ENCODE data around the gene ZNF821.
"Not testable (repeated sequence)": the region's sequence is repeated elsewhere in the genome, so short reads cannot be mapped to it uniquely, and the experiment has no call there.

ZNF821 gene

DNA sequence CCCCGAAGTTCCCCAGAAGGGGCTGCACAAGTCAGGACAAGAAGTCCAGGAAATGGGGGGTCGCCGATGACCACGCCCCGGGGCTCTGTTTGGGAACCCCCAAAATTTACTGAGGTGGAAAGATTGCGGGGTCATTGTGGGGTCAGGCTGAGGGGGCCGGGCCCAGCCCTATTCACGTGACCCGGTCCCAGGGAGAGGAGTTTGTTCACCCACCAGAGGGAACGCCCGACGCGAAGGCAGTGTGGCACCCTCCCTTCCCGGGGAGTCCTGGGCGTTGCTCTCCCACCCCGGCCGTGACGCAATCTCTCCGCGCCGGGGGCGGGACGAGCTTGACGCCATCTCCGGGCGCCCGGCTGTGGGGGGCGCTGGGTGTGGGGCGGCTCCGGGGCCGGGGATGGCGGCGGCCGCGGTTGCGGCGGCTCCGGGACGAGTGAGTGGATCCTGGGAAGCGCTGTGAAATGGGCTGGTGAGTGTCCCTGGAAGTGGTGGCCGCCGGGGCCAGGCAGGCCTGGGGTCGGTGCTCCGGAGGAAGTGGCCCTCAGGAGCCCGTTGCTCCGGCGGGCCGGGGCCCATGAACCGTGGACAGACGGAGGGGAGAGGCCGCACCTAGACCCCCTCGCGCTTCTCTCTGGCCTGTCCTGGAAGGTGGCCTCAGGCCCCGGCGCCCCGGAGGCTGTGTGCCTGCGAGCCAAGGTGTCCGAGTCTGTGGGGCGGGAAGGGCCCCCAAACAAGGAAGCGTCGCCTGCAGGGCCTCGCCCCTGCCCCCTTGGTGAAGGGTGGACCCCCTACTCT lies 38.1 kb downstream of the ZNF821 start, which contains the start of gene ATXN1L:
Gene ATXN1L (plus strand): TSS at position 338 of the 792 bp plus-strand sequence. CDS start 3,765 bp downstream, outside the sequence.
- TF ChIP-seq, protein P1, sequence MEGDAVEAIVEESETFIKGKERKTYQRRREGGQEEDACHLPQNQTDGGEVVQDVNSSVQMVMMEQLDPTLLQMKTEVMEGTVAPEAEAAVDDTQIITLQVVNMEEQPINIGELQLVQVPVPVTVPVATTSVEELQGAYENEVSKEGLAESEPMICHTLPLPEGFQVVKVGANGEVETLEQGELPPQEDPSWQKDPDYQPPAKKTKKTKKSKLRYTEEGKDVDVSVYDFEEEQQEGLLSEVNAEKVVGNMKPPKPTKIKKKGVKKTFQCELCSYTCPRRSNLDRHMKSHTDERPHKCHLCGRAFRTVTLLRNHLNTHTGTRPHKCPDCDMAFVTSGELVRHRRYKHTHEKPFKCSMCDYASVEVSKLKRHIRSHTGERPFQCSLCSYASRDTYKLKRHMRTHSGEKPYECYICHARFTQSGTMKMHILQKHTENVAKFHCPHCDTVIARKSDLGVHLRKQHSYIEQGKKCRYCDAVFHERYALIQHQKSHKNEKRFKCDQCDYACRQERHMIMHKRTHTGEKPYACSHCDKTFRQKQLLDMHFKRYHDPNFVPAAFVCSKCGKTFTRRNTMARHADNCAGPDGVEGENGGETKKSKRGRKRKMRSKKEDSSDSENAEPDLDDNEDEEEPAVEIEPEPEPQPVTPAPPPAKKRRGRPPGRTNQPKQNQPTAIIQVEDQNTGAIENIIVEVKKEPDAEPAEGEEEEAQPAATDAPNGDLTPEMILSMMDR (conservative IDR thresholded peaks at IDR 0.05; ENCODE audit: control insufficient read depth, insufficient read depth, low read depth, low read length), result no peak
- peak; percentile 91 for DNase-seq (ENCODE audit: low read depth)
- peak within 1 kb of the TSS; percentile 97 for H3K4me3 ChIP-seq (ENCODE audit: control insufficient read depth, low read depth, low read length)

DNA sequence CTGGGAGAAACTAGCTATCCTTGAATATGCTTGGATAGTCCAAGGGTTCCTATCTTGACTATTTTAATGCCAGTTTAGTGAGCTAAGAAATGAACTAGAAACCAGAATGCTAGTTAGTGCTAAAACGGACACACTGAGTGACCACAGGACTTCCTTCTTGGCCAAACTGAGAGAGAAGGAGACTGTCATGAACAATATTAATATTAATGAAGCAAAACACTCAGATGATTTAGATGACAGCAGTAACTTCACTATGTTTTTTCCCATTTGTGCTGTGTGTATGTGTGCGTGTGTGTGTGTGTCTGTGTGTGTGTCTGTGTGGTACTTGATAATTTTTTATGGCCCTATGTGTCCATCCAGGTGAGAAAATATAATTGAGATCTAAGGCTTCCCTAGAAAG lies 40.4 kb downstream of the ZNF821 start:
- no peak for DNase-seq (ENCODE audit: low read depth)
- no peak overlapping the region for H3K4me3 ChIP-seq (ENCODE audit: control insufficient read depth, low read depth, low read length)
- TF ChIP-seq, protein P1 (conservative IDR thresholded peaks at IDR 0.05; ENCODE audit: control insufficient read depth, insufficient read depth, low read depth, low read length), result no peak

DNA sequence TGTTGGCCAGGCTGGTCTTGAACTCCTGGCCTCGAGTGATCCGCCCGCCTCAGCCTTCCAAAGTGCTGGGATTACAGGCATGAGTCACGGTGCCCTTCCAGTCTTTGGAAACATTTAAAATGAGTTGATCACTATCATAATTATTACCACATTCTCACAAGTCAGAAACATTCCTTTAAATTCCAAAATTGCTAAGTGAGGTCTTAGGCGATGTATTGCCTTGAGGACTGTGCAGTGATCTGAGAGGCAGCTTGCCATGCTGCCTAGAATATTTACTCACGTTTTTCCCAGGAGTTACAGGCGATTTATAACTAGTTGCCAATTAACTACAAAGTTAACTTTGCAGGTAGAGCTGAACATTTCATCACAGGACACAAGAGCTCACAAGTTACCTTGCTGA lies 43.9 kb downstream of the ZNF821 start:
- DNase-seq (ENCODE audit: low read depth), result peak; percentile 43
- no peak overlapping the region for H3K4me3 ChIP-seq (ENCODE audit: control insufficient read depth, low read depth, low read length)
- TF ChIP-seq, protein P1 (conservative IDR thresholded peaks at IDR 0.05; ENCODE audit: control insufficient read depth, insufficient read depth, low read depth, low read length), result no peak

GRCh38 chr16:71837150-71837549 lies 46.8 kb downstream of the ZNF821 start:
- no peak for DNase-seq (ENCODE audit: low read depth)
- no peak overlapping the region for H3K4me3 ChIP-seq (ENCODE audit: control insufficient read depth, low read depth, low read length)
- TF ChIP-seq, protein P1 (conservative IDR thresholded peaks at IDR 0.05; ENCODE audit: control insufficient read depth, insufficient read depth, low read depth, low read length), result no peak

DNA sequence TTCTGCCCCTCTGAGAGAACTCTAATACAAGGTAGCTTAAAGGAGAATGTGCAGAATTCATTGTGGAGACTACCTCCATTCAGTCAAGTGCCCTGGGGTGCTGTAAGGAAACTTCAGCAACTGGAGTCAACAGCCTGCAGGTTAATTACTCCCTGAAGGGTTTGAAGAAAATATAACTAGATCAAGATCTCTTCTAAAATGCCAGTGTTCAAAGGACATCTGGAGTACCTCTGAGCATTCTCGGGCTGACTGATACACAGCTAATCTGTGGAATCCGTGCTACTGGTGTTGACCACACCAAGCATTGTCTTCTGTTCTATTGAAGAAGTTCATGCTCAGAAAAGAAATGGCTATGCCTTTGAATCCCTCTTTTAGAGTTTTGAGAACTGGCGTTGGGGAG lies 49.7 kb downstream of the ZNF821 start:
- H3K4me3 ChIP-seq (ENCODE audit: control insufficient read depth, low read depth, low read length), result no peak overlapping the region
- DNase-seq (ENCODE audit: low read depth), result no peak
- TF ChIP-seq, protein P1 (conservative IDR thresholded peaks at IDR 0.05; ENCODE audit: control insufficient read depth, insufficient read depth, low read depth, low read length), result no peak

- not testable (repeated sequence) for H3K4me3 ChIP-seq (ENCODE audit: control insufficient read depth, low read depth, low read length); DNase-seq (ENCODE audit: low read depth)
Measured at GRCh38 chr16:71832112-71832511, 51.9 kb downstream of the ZNF821 start.

DNA sequence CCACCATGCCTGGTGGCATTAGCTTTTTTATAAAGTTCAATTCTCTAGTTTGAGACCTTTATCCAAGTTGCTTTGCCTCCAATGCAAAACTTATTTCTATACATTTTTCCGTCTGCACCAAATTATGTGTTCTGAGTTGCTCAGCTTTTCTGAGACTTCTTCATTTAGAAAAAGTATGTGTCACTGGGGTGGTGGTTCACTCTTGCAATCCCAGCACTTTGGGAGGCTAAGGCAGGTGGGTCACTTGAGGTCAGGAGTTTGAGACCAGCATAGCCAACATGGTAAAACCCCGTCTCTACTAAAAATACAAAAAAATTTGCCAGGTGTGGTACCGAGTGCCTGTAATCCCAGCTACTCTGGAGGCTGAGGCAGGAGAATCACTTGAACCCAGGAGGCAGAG lies 52.3 kb downstream of the ZNF821 start:
- not testable (repeated sequence) for DNase-seq (ENCODE audit: low read depth); H3K4me3 ChIP-seq (ENCODE audit: control insufficient read depth, low read depth, low read length)

DNA sequence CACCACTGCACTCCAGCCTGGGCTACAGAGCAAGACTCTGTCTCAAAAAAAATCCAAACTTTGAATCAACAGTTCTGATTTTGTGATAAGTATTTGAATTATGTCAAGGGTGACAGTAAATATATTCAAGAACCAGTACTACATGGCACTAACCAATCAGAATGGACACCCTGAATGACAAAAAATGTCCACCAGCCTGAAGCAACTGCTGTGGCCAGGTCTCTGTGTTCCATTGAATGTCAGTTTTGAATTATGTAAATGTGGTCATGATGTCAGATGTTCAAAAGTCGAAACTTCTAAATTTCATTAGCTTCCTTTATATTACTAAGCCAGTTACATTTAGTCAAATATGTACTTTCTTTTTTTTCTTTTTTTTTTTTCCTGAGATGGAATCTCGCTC lies 53.6 kb downstream of the ZNF821 start:
- DNase-seq (ENCODE audit: low read depth), result no peak
- TF ChIP-seq, protein P1 (conservative IDR thresholded peaks at IDR 0.05; ENCODE audit: control insufficient read depth, insufficient read depth, low read depth, low read length), result no peak
- H3K4me3 ChIP-seq (ENCODE audit: control insufficient read depth, low read depth, low read length), result no peak overlapping the region
